ENCODE data around the gene TPBGL.

TPBGL gene

GRCh38 chr11:75265851-75266531, 25.4 kb downstream of the TPBGL start:
- DNase-seq (ENCODE audit: extremely low read depth, insufficient read length) = no peak
- Histone ChIP-seq H3K4me3 (replicated peaks; ENCODE audit: low read depth, low read length) (no peak overlapping the region), H3K27me3 (replicated peaks; ENCODE audit: control insufficient read depth, insufficient read depth, low read length) (no peaks in the 10 kb centered on the region; the same call in 1 of the 2 replicates), H3K36me3 (ENCODE audit: control insufficient read depth, insufficient read depth, low read length) (no peaks in the 10 kb centered on the region)
- TF ChIP-seq CTCF (IDR thresholded peaks at IDR 0.05; ENCODE audit: insufficient read depth, low read length, poor library complexity, severe bottlenecking) = no peak

DNA sequence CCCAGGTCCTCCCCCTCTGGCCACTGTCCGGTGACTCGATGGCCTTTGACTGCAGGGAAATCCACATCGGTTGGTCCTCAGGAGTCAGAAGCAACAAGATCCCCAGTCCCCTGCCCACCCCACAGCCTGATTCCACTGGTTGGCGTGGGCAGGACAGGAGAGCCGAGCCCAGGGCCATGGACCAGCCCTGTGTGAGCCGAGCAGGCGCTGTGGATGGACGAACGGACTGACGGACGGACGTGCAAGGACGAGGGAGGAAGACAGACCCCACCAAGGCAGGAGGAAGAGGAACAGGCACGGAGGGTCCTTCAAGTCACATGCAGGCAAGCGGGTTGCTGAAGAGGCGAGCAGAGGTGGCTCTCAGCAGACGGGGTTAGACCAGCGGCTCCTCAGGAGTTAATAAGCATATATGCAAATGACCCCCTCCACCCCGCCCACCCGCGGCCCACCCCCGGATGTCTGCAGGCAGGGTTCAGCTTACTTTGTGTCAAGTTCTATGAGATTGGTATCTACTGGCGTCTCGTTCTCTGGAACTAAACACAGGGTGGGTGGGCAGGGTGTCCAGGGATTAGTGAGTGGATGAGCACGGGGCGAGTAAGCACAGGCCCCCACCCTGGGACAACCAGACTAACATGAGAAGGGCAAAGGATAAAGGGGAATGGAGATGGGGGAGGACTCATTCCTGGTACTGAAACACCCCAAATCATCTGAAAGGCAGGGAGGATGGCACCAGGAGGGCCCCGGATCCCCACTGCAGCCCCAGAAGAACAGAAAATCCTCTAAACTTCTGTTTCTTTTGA, 26.8 kb downstream of the TPBGL start:
- no peak for TF ChIP-seq CTCF (IDR thresholded peaks at IDR 0.05; ENCODE audit: insufficient read depth, low read length, poor library complexity, severe bottlenecking)
- H3K36me3 ChIP-seq (ENCODE audit: control insufficient read depth, insufficient read depth, low read length) = no peaks in the 10 kb centered on the region
- DNase-seq (ENCODE audit: extremely low read depth, insufficient read length) = no peak
- H3K4me3 ChIP-seq (replicated peaks; ENCODE audit: low read depth, low read length) = no peak overlapping the region
- H3K27me3 ChIP-seq (replicated peaks; ENCODE audit: control insufficient read depth, insufficient read depth, low read length) = no peaks in the 10 kb centered on the region; the same call in 1 of the 2 replicates

- no peak for DNase-seq (ENCODE audit: extremely low read depth, insufficient read length)
- Histone ChIP-seq H3K36me3 (ENCODE audit: control insufficient read depth, insufficient read depth, low read length) (no peaks in the 10 kb centered on the region), H3K27me3 (replicated peaks; ENCODE audit: control insufficient read depth, insufficient read depth, low read length) (no peaks in the 10 kb centered on the region; the same call in 1 of the 2 replicates), H3K4me3 (replicated peaks; ENCODE audit: low read depth, low read length) (no peak overlapping the region)
- TF ChIP-seq CTCF (IDR thresholded peaks at IDR 0.05; ENCODE audit: insufficient read depth, low read length, poor library complexity, severe bottlenecking) = no peak
Measured at GRCh38 chr11:75268626-75269366, 28.2 kb downstream of the TPBGL start.

GRCh38 chr11:75269367-75269660, 28.7 kb downstream of the TPBGL start:
- H3K36me3 ChIP-seq (ENCODE audit: control insufficient read depth, insufficient read depth, low read length) = no peaks in the 10 kb centered on the region
- no peak for DNase-seq (ENCODE audit: extremely low read depth, insufficient read length)
- no peak for TF ChIP-seq CTCF (IDR thresholded peaks at IDR 0.05; ENCODE audit: insufficient read depth, low read length, poor library complexity, severe bottlenecking)

GRCh38 chr11:75269896-75270295, 29.3 kb downstream of the TPBGL start:
- H3K4me3 ChIP-seq (replicated peaks; ENCODE audit: low read depth, low read length) = no peak overlapping the region
- H3K36me3 ChIP-seq (ENCODE audit: control insufficient read depth, insufficient read depth, low read length) = no peaks in the 10 kb centered on the region
- no peak for TF ChIP-seq CTCF (IDR thresholded peaks at IDR 0.05; ENCODE audit: insufficient read depth, low read length, poor library complexity, severe bottlenecking)
- H3K27me3 ChIP-seq (replicated peaks; ENCODE audit: control insufficient read depth, insufficient read depth, low read length) = no peaks in the 10 kb centered on the region; the same call in 1 of the 2 replicates
- DNase-seq (ENCODE audit: extremely low read depth, insufficient read length) = no peak

More at GRCh38 chr11:75269367-75269660, 28.7 kb downstream of the TPBGL start:
- Histone ChIP-seq H3K4me3 (replicated peaks; ENCODE audit: low read depth, low read length) (no peak overlapping the region), H3K27me3 (replicated peaks; ENCODE audit: control insufficient read depth, insufficient read depth, low read length) (no peaks in the 10 kb centered on the region; the same call in 1 of the 2 replicates)

Measured in GM06990 (cell line).